ENCODE results near the gene INSM1.

The INSM1 gene

DNA sequence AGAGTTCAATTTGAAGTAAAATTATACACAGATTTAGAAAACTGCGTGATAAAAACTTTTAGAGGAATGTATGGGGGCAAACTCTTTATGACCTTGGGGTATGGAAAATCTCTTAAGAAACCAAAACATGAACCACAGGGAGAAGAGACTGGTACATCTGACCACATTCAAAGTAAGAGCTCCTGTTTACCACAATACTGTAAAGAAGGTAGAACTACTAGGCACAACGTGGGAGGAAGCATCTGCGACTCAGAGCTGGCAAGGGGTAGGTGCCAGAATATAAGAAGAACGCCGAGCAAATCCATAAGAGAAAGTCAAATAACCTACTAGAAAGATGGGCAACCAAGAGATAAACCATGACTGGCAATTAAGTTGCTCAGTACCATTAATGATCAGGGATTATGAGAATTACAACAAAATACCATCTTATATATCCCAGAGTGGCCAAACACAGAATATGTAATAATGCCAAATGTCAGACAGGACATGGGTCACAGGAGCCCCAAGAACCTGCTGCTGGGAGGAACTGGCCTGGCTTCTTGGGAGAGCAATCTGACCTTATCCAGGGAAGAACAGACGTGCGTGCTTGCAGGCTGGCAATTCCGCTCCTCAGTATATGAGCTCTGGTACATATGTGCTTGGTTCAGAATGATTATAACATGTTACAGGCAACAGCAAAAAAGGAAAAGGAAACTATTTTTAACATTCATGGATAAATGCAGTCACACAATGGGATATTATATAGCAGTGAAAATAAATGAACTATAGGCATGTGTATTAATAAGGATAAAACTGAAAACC lies 50.2 kb downstream of the INSM1 start:
- DNase-seq (ENCODE audit: extremely low read depth in 1 of 2, low read depth in 1 of 2) = no peak
